Activated CD8-positive, alpha-beta memory T cell treated with anti-CD3 and anti-CD28 coated beads for 1 hour (primary cell): Measurements from ENCODE around the gene EXOC2.
A peak's percentile ranks its signal among the peaks of the same experiment; 100 is the strongest.
"Not testable (repeated sequence)": the region's sequence is repeated elsewhere in the genome, so short reads cannot be mapped to it uniquely, and the experiment has no call there.

Experiments used
- DNase-seq, 2 donors: peaks; one replicate each; pipeline ENCODE4 v3.0.0-alpha.2; 2020; ENCODE audit warnings: low read depth in 1 of 2; ENCODE audit errors: extremely low read depth in 1 of 2

The EXOC2 gene

DNA sequence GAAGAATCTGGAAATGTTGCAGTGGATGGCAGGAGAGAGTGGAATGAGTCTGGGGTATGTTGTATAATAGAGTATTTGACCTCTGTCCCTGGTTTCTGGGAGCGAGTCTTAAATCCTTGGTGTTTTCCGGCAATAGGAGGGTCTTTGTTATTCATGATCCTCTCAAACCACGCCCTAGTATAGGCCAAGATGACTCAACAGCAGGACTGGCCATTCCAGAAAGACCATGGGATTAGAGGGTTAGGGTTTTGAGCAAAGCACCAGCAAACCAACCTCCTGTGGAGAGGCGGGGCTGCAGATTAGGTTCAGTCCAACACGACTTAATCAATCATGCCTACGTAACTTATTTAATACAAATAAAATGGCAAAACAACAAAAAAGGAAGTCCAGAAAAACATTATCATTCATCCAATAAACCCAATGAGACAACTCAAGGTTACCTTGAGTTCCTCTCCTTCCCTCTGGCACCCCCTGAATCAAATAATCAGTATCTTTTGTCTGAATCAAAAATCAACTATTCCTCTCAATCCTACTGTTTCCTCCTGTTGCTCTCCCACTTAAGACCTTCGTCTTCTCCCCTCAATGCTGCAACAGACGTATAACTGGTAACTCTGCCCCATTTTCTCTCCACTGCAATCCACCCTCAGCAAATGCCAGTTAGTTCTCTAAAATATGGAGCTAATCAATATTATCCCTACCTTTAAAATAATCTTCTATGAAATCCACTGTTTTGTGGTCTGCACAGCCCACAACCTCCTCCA lies 51.5 kb downstream of the EXOC2 start:
- no peak for DNase-seq

DNA sequence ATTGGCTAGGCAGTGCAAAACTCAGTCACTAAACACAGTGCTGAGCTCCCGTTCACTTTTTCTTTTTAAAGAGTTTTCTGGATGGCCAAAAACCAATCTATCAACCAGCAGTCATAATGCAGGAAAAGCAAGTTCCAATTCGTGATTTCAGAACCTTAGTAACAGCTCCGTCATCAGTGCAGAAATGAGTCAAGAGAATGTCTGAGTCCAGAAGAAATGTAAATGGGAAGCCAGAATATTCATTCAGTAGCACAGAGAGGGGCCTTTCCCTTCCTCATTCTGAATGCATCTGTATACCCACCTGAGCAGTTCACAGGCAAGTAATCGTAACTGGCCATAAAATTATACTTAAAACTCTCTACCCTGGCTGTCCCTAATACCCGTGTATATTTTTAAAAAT lies 56.5 kb downstream of the EXOC2 start:
- no peak for DNase-seq

DNA sequence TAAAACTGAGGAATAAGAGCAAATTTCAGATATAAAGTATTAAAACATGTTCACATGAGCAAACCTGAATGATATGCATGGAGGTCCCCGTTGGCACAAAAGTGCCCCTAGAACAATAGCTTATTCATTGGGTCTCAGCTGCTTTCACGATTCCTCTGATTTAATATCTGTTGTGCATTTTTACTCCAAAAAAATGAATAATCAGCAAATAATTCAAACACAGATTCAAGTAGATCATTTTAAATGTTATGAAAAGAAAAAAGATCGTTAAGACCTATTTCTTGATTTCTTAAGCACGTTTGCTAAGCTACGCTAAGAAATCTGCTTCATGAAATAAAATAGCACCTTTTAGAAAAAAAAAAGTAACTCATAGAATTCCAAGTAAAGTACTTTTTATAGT lies 57.7 kb downstream of the EXOC2 start:
- no peak for DNase-seq

DNA sequence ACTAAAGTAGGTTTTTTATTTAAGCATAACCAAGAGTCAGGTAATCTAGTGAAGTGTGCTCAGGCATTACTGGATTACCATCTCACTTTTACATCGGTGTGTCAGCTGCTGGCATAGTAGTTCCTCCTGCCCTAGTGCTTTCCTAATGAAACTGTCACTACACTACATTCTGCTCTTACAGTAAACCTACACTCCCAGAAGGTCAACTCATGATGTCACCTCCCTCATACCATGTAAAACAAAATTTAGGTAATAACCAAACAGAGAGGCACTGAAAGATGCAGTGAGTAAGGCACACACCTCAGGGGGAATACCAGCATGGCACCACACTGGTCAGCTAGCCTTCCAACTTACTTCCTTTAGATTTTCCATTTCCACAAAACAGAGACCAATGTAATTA lies 59.3 kb downstream of the EXOC2 start:
- DNase-seq: no peak

DNA sequence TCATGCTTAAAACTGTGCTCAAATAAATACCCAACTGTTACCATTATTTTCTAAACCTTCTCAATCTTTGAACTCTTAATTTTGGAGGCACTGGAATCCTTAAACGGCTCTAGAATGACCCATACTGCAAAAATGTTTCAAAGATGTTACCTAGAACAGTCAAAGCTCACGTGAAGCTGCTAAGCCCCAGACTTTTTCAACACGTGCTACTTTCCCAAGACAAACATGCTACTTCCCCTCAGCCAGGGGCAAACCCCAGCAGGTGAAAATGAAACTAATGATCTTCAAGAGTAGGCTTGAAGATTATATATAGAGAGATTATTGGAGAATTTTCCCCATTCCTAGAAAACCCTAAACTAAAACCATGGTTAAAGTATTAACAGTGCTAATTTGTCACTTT lies 64.2 kb downstream of the EXOC2 start:
- DNase-seq: no peak

DNA sequence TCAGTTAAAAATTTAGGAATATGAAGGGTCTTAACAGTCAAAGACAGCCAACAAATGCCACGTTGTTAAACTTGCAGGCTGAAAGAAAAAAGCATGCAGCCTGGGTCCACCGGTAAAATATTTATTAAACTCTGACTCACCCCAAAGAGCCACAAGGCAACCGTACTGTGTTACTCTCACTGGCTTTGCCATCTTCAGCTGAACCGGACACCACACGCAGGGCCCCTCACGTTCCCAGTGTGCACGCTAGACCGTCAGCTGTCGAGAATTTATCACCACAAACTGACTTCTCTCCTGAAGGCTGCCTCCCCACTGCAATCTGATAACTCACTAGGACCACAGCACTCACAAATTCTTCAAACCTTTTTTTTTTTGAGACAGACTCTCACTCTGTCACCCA lies 66.7 kb downstream of the EXOC2 start:
- DNase-seq: no peak

DNA sequence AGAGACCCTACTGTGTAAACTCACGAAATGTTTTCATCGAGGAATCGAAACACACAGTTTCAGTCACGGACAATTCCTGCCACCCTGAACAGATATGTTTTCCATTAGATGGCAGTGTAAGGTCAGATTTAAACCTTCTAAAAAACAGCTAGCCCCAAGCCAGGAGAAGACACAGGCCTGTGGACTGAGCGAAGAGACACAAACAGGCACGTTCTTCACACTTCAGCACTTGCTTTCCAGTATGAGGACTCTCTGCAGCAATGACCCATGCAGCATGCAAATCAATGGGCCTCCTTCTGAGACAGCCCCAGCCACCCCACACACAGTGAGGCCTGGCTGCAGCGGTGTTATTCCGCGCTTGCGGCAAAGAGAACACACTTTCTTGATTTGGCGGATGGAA lies 68.0 kb downstream of the EXOC2 start:
- DNase-seq: no peak

DNA sequence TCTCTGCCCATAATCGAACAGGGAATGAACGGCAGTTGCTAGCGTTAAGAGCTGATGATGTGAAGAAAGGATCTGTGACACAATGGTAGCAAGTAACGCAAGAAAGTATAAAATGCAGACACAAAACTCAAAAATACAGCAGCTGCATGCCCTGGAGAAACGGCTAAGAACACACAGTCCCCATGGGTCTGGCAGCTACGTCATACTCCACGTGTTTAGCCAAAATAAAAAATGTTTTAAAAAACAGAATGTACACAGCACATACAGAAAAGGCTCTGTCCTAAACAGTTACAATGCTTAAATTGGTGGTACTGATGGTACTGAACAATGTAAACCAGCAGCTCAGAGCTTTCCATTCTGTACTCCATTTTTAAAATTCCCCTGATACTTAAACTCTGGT lies 70.5 kb downstream of the EXOC2 start:
- no peak for DNase-seq

DNA sequence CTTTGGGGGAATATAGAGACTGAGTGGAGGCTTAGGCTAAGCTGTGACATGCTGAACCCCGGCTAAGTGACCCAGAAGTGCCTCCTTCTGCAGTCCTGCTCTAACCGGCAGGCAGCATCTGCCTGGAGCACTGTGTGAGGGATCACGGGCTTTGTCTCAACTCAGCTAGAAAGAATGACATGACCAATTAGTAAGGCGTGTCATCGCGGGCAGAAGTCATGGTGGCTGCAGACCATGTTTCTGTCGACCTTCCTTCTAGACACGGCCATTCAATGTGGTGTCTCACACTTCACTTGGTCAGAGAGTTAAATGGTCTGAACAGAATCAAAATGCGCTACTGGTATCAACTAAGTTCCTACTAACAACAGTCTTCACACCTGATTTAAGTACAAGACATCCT lies 71.0 kb downstream of the EXOC2 start:
- DNase-seq: no peak

DNA sequence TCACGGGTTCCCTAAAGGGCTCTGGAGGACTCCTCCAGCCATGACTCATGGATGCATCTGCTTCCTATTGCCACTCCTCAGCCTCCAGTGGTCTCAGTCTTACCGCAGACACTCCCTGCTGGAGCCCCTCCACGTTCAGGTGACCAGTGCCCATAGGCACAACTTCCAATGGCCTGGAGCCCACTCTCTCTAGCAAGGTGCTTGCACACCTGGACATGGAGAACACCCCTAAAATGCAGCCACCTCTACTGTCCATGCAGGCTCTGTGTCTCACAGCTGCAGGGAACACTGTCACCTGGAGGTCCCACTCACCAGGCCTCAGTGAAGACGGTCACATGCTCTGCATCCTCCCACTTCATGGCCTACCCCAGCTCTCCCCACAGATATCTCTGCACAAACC lies 72.0 kb downstream of the EXOC2 start:
- DNase-seq: no peak

DNA sequence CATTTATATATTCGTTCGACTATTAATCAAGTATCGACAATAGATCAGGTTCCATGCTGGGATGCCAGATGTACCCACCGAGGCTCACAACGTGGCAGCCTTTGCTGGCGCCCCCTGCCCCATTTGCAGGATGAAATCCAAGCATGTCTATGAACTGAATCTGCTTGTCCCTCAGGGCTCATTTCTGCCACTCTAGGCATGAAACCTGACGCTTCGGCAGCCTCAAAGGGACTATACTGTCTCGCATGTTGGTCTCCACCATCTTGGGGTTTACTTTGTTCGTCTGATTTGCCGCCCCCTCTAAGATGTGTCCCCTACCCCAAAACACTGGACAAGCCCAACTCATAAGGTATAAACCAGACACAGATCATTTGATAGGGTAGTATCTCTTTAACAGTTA lies 72.8 kb downstream of the EXOC2 start:
- DNase-seq: no peak

DNA sequence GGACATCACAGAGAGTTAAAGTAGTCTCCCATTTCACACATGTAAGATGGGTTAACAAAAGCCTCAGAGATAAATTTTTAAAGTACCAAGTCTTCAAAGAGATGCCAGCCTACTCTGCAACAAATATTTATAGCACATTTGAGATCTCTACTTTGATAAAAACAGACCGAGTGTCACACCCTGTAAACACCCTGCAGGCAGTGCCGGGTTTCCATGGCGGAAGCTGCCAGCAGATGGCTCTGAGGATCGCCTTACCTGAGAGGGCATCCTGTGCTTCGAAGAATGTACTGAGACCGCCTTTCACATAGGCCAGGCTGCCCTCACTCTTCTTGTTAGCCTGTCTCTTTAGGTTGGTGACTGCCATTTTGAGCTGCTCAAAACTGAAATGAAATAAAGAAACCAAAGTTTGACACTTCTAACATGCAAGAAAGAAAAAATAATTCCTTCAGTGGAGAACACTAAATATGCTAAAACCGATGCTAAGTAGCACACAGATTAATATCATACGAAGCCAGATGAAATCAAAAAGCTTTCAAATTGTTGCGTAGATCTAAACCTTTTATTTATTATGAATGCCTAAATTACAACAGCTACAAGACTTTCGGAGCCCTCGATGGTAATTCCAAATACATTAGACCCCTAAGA lies 75.4 kb downstream of the EXOC2 start:
- peak in 1 of 2 donors; percentile 5 for DNase-seq

DNA sequence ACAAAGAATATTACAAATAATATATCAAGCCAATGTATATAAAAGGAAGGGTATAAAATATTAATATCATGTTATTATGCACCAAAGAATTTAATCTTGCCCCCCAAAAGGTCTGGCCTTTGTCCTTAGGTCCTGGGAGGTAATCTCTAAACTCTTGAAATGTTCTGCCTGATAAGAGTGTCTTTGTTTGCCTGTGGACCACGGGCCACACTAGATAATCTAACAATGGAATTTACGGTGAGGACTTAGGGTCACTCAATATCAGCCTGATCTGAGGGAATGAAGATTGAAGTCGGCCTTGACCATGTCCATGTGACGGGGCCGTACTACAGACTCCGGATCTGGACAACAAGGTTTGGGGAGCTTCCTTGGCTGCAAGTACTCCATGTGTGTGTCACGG lies 79.0 kb downstream of the EXOC2 start:
- DNase-seq: no peak

DNA sequence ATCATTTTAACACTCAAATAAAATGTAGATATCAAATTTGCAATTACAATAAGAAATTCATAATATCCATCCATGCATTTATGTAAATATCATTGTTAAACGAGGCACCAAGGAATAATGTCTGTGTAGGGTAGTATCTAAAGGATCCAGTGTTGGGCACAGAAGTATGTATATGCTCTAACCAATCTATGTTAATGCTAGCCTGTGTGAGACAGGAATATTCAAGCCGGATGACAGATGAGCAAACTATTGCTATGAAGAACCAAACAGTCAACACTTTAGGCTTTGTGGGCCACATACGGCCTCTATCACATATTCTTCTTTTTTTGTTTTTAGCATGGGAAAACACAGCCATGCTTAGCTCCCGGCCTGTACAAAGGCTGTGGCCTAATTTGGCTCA lies 81.0 kb downstream of the EXOC2 start:
- no peak for DNase-seq

DNA sequence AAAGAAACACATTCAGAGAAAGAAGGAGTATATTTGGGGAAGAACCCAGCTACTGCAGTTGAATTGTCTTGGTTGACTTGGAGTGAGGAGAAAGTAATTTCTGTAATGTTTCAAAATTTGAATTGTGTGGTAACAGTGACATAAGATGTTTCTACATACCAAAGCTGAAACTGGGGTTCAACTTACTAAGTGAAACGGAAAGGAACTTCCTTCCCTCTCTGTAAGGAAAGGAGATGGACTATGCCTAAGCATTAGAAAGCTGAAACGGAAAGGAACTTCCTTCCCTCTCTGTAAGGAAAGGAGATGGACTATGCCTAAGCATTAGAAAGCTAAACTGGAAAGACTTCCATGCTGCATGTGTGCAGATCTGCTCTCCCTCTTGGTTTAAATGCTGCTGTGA lies 82.1 kb downstream of the EXOC2 start:
- no peak for DNase-seq

DNA sequence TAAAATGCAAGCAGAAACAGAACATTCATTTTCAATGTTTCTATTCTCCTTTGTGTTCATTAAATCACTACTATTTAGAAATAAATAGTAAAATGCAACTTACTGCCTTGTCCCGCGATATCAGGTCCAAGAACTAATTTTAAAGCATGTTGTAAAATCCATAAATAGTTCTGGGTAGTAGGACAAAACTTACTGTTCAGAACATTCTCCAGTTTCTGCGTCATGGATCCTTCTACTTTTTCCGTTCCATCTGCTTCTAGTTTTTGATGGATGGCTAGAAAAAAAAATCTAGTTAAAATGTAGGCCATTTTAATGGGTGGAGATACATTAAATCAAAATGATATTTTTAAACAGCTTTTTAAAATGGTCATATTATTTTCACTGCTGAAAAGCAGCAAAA lies 83.0 kb downstream of the EXOC2 start:
- no peak for DNase-seq

DNA sequence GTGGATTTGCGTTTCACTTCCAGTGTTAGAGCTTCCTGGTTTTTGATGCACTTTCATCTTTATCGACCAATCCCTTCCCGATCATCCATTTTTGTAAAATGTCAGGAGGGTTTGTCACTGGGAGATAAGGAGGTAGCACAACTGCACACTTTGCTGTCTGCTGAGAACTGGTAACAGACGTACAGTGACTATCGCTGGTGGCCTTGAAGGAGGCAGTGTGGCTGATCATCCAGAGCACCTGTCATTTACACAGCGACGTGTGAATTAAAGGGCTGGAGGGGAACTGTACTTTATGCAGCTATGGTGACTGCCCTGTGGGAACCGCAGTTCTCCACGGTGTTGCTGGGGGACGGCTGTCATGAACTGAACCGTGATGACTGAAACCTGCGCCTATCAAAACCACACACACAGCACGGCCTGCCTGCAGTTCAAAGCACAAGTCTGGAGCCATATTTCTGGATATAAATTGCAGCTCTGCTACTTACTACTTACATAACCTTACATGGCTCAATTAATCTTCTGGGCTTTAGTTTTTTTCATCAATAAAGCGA lies 86.0 kb downstream of the EXOC2 start:
- no peak for DNase-seq

DNA sequence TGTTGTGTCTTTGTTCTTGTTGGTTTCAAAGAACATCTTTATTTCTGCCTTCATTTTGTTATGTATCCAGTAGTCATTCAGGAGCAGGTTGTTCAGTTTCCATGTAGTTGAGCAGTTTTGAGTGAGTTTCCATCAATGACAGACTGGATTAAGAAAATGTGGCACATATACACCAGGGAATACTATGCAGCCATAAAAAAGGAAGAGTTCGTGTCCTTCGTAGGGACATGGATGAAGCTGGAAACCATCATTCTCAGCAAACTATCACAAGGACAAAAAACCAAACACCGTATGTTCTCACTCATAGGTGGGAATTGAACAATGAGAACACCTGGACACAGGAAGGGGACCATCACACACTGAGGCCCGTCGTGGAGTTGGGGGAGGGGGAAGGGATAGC lies 87.0 kb downstream of the EXOC2 start:
- not testable (repeated sequence) for DNase-seq

DNA sequence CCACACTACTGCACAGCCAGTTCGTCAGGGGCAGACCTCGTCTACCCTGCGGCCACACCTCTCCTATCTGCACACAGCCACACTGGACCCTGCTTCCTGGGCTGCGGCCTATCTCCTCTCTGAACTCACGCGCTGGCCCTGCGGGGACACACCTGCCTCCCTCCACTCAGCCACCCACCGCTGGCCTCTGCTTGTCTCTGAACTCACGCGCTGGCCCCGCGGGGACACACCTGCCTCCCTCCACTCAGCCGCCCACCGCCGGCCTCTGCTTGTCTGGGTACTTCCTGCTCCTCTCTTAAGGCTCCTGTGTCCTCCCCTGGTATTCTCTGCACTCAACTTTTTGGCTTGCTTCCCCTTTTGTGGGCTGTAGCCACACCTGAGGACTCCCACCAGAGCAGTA lies 88.4 kb downstream of the EXOC2 start:
- no peak for DNase-seq

DNA sequence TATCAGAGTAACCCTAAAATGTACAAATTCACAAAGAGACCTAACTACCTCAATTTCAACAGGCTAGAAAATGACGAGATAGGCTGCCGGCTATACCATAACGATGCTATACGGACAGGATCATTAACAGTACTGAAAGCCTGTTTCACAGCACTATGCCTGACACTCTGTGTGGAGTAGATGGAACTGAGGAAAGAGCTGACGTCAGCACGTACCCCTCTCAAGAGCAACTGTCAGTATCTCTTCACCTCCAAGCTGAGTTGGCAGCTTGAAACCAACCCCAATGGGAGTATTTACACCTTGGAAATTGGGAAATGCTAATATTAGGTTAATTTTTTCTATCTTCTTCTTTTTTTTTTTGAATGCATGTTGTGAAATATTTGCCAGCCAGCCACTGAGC lies 89.7 kb downstream of the EXOC2 start:
- no peak for DNase-seq

DNA sequence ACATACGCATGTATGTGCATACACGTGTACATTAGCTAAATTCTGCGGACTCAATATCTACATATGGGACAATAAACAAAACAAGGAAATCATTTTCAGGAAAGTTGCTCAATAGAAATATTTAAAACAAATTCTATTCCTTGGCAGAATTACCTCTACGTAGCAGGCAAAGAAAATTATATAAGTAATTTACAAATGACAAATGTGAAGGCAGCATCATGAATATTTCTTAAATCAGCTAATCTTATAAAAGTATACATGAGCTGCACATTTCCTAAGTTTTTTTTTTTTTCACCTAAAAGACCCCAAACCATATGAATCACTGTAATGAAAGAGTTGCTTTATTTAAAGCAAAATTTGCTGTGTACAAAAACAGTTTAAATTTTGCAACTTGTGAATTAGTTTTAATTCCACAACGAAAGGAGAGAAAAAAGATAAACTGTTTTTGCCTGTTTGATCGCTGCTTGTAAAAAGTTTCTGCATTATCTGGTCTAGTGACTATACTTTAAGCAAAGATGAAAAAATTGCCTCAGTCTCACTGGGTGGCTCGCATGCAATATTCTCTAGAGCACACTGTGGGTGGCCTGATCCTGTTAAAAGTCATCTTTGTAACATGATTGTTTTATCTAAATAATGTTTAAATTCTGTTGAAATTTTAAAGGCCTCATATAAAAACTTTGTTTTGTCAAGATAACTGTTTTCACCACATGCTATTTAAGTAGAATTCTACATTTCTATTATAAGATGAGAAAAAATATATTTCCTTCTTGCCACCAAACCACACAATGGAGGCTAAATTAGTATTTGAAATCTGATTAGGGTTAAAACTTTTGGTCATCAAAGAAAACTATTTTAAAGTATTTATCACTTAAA lies 93.1 kb downstream of the EXOC2 start:
- DNase-seq: no peak

DNA sequence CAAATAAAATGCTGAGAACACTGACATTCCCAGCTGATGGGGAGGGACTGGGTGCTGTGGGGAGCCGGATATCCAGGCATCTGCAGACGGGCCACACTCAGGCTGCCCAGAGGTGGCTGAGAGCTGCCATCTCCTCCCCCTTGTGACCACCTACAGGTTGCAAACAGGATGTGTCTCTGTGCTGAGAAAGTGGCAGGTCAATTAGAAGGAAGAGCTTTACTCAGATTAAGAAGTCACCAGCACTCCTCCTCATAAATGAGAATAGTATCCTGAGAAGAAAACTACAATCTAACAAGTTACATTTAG lies 99.1 kb downstream of the EXOC2 start:
- no peak for DNase-seq
